HL-60 (cell line): ENCODE results near the gene IRGQ.

Experiments used
- DNase-seq, 2 experiments: peaks; one replicate each; pipeline ENCODE4 v3.0.0-alpha.2; 2010 to 2020; ENCODE audit warnings: low read depth in 1 of 2, low spot score in 1 of 2
- H3K27ac ChIP-seq: fragments of 250-450 bp; sonication (Bioruptor Pico); replicated peaks from 2 replicates; pipeline ENCODE4 v1.5.1; 2020; ENCODE audit warnings: mild to moderate bottlenecking, moderate library complexity
- H3K27me3 ChIP-seq: fragments of 250-450 bp; sonication (Bioruptor Pico); 2 replicates; pipeline ENCODE4 v1.5.1; 2021; ENCODE audit warnings: mild to moderate bottlenecking, moderate library complexity; ENCODE audit not compliant: insufficient read depth, poor library complexity, severe bottlenecking
- H3K4me3 ChIP-seq: replicated peaks from 2 replicates; pipeline ENCODE4 v1.5.1; 2011; ENCODE audit warnings: mild to moderate bottlenecking, control low read depth, low read length; ENCODE audit not compliant: insufficient read depth
- GABPA ChIP-seq: IDR thresholded peaks from 2 replicates; pipeline ENCODE4 v1.6.1; 2012; ENCODE audit warnings: low read depth
- POLR2AphosphoS5 ChIP-seq: IDR thresholded peaks from 2 replicates; pipeline ENCODE4 v1.6.1; 2012; ENCODE audit warnings: low read depth
- REST ChIP-seq: IDR thresholded peaks from 2 replicates; pipeline ENCODE4 v1.6.1; 2012; ENCODE audit warnings: low read depth; ENCODE audit not compliant: insufficient replicate concordance
- SPI1 ChIP-seq: IDR thresholded peaks from 2 replicates; pipeline ENCODE4 v1.6.1; 2012; ENCODE audit warnings: low read depth, mild to moderate bottlenecking, borderline replicate concordance
- TF ChIP-seq, protein P1 (sequence below): IDR thresholded peaks from one replicate; pipeline ENCODE4 v1.5.1; 2011; ENCODE audit warnings: low read length, control low read depth, inconsistent platforms; ENCODE audit not compliant: insufficient read depth

The IRGQ gene

GRCh38 chr19:43575955-43576878 is 19.7 kb downstream of the IRGQ start:
- TF ChIP-seq, protein P1, sequence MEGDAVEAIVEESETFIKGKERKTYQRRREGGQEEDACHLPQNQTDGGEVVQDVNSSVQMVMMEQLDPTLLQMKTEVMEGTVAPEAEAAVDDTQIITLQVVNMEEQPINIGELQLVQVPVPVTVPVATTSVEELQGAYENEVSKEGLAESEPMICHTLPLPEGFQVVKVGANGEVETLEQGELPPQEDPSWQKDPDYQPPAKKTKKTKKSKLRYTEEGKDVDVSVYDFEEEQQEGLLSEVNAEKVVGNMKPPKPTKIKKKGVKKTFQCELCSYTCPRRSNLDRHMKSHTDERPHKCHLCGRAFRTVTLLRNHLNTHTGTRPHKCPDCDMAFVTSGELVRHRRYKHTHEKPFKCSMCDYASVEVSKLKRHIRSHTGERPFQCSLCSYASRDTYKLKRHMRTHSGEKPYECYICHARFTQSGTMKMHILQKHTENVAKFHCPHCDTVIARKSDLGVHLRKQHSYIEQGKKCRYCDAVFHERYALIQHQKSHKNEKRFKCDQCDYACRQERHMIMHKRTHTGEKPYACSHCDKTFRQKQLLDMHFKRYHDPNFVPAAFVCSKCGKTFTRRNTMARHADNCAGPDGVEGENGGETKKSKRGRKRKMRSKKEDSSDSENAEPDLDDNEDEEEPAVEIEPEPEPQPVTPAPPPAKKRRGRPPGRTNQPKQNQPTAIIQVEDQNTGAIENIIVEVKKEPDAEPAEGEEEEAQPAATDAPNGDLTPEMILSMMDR = no peak
- TF ChIP-seq POLR2AphosphoS5 = no peak
- TF ChIP-seq REST = no peak
- no peak for TF ChIP-seq SPI1
- TF ChIP-seq GABPA = no peak
- Histone ChIP-seq H3K27me3 (no peaks in the 10 kb centered on the region), H3K27ac (peak overlapping the region; percentile 79), H3K4me3 (peak overlapping the region; percentile 5)
- no peak for DNase-seq

DNA sequence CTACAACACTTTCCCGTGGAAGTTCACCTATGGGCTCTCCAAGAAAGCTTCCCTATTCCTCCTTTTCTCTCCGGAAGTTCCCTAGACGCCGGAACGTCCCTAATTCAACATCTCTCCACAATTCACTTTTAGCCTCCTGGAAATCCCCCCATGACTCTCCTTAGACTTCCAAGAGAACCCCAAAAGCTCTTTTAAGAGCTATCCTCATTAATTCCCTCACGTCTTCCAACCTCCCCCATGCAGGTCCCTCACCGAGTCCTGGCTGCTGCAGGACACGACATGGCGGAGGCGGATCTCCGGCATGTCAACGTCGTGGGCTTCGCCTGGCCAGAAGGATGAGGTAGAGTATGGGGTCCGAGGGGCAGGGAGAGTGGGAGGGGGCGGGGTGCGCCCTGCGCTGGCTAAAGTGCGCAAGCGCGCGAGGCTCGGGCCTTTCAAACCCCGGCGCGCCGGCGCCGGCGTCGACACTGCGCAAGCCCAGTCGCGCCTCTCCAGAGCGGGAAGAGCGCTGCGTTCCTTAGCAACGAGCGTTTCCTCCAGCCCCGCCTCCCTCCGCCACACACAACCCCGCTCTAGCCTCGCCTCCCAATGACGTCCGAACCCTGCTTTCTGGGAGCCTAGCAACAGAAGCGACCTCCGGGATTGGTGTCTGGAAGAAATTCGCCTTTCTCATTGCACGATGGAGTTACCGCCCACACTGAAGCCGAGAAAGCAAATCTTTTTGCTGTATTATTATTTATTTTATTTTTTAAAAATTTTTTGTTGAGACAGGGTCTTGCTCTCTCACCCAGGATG is 20.6 kb downstream of the IRGQ start, which contains the start of the genes PINLYP and XRCC1:
TSS of gene PINLYP (plus strand) at position 646 of the 795 bp plus-strand sequence. CDS start 1,391 bp downstream, outside the sequence.
TSS of gene XRCC1 (minus strand) at position 372 of the 795 bp plus-strand sequence. CDS start at position 303, 69 bp downstream.
- peak; percentile 96 to 98 for DNase-seq
- Histone ChIP-seq H3K27ac (peak within 1 kb of the TSS; percentile 79), H3K27me3 (no peaks in the 10 kb centered on the region), H3K4me3 (peak within 1 kb of the TSS; percentile 75)
- peak; percentile 42; the same call in 1 of the 2 replicates for TF ChIP-seq POLR2AphosphoS5
- TF ChIP-seq, protein P1 = no peak

DNA sequence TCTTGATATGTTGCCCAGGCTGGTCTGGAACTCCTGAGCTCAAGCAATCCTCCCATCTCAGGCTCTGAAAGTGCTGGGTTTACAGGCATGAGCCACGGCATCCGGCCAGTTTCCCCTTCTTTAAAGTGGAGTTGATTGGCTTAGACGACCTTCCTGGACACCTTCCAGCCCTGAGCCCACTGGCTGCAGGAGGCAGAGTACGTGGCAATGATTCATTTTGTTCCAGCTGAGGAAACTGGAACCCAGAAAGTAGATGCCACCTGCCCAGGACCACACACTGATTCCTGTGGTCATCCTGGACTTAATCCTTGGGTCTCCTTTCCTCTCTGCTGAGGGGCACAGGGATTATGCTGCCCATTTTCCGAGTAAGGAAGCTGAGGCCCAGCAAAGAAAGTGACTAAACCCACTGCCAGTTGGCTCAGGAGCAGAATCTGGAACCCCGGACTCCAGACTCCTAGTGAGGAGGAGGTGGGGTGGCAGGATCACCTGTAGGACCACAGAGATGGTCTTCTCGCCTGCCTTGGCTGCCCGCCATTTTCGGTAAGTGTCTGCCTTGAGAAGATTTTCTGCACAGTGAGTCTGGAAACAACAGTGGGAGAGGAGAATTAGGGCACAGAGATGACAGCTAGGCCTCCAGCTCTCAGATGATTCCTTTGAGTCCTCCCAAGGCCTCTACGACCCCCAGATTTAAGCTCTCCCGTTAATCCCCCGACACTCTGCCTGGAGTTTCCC is 21.3 kb downstream of the IRGQ start:
- TF ChIP-seq REST (no peak), SPI1 (no peak), GABPA (no peak), POLR2AphosphoS5 (no peak)
- TF ChIP-seq, protein P1 = no peak
- Histone ChIP-seq H3K4me3 (peak overlapping the region; percentile 75), H3K27ac (peak overlapping the region; percentile 79), H3K27me3 (no peaks in the 10 kb centered on the region)
- DNase-seq = no peak
